Left lung (tissue), 10 donors: ENCODE measurements around the gene HIVEP3. TPM values are rescaled to one million over a fixed set of nuclear protein-coding genes. Genes with fewer than 3 reads are reported as not detected.
A peak's percentile ranks its signal among the peaks of the same experiment; 100 is the strongest.

Source experiments
- ATAC-seq: fragments of 200-7000 bp; cut with Tn5 transposase; one replicate; pipeline ENCODE4 v1.9.1; 2020; ENCODE audit warnings: moderate library complexity
- DNase-seq, 4 donors: peaks; one replicate each; pipeline ENCODE4 v3.0.0-alpha.2; 2013 to 2020
- H3K27ac ChIP-seq, 2 donors: fragments of 200-600 bp; sonication (generic) in 1 of 2; one replicate each; pipeline versions ENCODE4 v1.5.0 to v1.8.0; 2020 to 2021
- H3K27me3 ChIP-seq, 2 donors: fragments of 200-600 bp; sonication (generic) in 1 of 2; one replicate each; pipeline versions ENCODE4 v1.5.0 to v1.8.0; 2020 to 2021
- H3K36me3 ChIP-seq, 2 donors: fragments of 200-600 bp; sonication (generic) in 1 of 2; one replicate each; pipeline versions ENCODE4 v1.5.0 to v1.8.0; 2020 to 2021
- H3K4me1 ChIP-seq, 2 donors: fragments of 200-600 bp; one replicate each; pipeline ENCODE4 v1.8.0; 2021
- H3K4me3 ChIP-seq, 2 donors: fragments of 200-600 bp; sonication (generic) in 1 of 2; one replicate each; pipeline versions ENCODE4 v1.5.0 to v1.8.0; 2020 to 2021; ENCODE audit warnings: mild to moderate bottlenecking in 1 of 2
- H3K9me3 ChIP-seq, 2 donors: fragments of 200-600 bp; sonication (generic) in 1 of 2; one replicate each; pipeline versions ENCODE4 v1.5.0 to v1.8.0; 2020 to 2021
- intact Hi-C, 2 donors: fragments of 100-400 bp; cut with DNase I; formaldehyde crosslinking; loops; one replicate each; pipeline versions ENCODE4 v1.11.2 to v1.14.2; 2022
- polyA plus RNA-seq, 6 donors: library from polyadenylated mRNA; unstranded; fragments of 120-200 nt; gene quantifications; one replicate each; pipeline ENCODE4 v1.2.1, GENCODE V29; 2013; ENCODE audit not compliant: insufficient read length in 6 of 6
- total RNA-seq, 2 donors: library from RNA; stranded (reverse); fragmentation: NEBNext Ultra II Directional; extraction: Animal tissue kit (Norgen Biotek cat#: 25700); gene quantifications; one replicate each; pipeline ENCODE4 v1.2.1, GENCODE V29; 2021
- TF ChIP-seq, protein P1 (sequence below), 2 donors: fragments of 200-600 bp; sonication (generic) in 1 of 2; IDR thresholded peaks; one replicate each; pipeline versions ENCODE4 v1.5.0 to v1.8.0; 2021; ENCODE audit warnings: antibody characterized with exemption in 2 of 2
- donor health status: DM: no; HTN: yes; CAD: no.
- donor health status: DM: no; HTN: no; CAD: no.

Gene HIVEP3
- total and polyA plus RNA-seq, 8 donors, result 6.0 to 15.6 (median 7.4) TPM

DNA sequence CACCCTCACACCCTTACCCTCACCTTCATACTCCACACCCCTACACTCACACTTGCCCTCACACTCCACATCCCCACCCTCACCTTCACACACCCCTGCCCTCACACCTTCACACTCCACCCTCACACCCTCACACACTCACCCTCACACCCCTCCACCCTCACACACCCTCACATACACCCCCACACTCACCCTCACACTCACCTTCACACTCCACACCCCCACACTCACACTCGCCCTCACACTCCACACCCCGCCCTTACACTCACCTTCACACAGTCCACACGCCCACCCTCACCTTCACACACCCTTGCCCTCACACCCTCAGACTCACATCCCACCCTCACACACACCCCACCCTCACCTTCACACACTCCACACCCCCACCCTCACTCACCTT is 390.6 kb downstream of the HIVEP3 start:
- Histone ChIP-seq H3K9me3 (no peaks in the 10 kb centered on the region), H3K27me3 (no peaks in the 10 kb centered on the region), H3K36me3 (peaks cover 0 to 14% of the 10 kb centered on the region in 2 donors), H3K4me1 (no peaks in the 10 kb centered on the region), H3K4me3 (no peak overlapping the region), H3K27ac (no peak overlapping the region)
- ATAC-seq (no peak), DNase-seq (no peak)
- intact Hi-C loops, result no loop called here
- TF ChIP-seq, protein P1, sequence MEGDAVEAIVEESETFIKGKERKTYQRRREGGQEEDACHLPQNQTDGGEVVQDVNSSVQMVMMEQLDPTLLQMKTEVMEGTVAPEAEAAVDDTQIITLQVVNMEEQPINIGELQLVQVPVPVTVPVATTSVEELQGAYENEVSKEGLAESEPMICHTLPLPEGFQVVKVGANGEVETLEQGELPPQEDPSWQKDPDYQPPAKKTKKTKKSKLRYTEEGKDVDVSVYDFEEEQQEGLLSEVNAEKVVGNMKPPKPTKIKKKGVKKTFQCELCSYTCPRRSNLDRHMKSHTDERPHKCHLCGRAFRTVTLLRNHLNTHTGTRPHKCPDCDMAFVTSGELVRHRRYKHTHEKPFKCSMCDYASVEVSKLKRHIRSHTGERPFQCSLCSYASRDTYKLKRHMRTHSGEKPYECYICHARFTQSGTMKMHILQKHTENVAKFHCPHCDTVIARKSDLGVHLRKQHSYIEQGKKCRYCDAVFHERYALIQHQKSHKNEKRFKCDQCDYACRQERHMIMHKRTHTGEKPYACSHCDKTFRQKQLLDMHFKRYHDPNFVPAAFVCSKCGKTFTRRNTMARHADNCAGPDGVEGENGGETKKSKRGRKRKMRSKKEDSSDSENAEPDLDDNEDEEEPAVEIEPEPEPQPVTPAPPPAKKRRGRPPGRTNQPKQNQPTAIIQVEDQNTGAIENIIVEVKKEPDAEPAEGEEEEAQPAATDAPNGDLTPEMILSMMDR (IDR thresholded peaks at IDR 0.05), result no peak

DNA sequence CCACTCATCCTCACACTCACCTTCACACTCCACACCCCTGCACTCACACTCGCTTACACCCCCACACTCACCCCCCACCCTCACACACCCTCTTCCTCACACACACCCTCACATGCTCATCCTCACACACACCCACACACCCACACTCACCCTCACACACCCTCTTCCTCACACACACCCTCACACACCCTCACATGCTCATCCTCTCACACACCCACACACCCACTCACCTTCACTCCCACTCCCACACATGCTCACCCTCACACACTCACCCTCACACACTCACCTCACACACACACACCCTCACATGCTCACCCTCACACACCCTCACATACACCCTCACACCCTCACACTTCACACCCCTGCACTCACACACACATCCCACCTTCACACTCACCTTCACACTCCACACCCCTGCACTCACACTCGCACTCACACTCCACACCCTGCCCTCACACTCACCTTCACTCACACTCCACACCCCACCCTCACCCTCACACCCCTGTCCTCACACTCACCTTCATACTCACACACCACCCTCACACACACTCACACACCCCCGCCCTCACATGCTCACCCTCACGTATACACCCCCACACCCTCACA is 391.7 kb downstream of the HIVEP3 start:
- no peak for ATAC-seq
- H3K4me1 ChIP-seq, result no peaks in the 10 kb centered on the region
- TF ChIP-seq, protein P1 (IDR thresholded peaks at IDR 0.05), result no peak
- no peaks in the 10 kb centered on the region for H3K27me3 ChIP-seq
- peaks cover 0 to 25% of the 10 kb centered on the region in 2 donors for H3K36me3 ChIP-seq
- no peaks in the 10 kb centered on the region for H3K9me3 ChIP-seq
- H3K4me3 ChIP-seq, result no peak overlapping the region
- H3K27ac ChIP-seq, result no peak overlapping the region
- DNase-seq, result peak in 1 of 4 donors; percentile 6
- intact Hi-C loops, result no loop called here

DNA sequence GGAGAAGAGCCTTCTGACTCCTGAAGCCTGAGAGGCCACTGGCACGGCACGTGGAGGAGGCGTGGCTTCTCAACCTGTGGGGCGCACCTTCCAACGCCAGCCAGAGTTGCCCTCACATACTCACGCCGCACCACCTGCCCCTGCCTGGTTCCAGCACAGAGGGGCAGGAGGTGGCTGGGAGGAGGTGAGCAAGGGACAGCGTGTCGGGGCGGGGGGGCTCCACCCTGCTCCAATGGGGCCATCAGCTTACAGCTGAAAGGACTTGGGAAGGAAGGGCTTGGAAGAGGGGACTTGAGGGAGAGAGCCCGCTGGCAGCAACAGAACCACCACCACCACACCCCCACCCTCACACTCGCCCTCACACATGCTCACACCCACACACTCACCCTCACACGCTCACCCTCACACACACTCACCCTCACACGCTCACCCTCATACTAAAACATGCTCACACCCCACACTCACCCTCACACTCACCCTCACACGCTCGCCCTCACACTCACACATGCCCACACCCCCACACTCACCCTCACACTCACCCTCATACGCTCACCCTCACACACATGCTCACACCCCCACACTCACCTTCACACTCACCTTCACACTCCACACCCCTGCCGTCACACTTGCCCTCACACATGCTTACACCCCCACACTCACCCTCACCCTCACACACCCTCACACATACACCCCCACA is 392.7 kb downstream of the HIVEP3 start:
- ATAC-seq (no peak), DNase-seq (peak in 1 of 4 donors; percentile 61)
- Histone ChIP-seq H3K9me3 (no peaks in the 10 kb centered on the region), H3K4me1 (no peaks in the 10 kb centered on the region), H3K27me3 (no peaks in the 10 kb centered on the region), H3K4me3 (no peak overlapping the region), H3K27ac (no peak overlapping the region), H3K36me3 (peaks cover 0 to 35% of the 10 kb centered on the region in 2 donors)
- intact Hi-C loops, result no loop called here
- TF ChIP-seq, protein P1 (IDR thresholded peaks at IDR 0.05), result no peak

DNA sequence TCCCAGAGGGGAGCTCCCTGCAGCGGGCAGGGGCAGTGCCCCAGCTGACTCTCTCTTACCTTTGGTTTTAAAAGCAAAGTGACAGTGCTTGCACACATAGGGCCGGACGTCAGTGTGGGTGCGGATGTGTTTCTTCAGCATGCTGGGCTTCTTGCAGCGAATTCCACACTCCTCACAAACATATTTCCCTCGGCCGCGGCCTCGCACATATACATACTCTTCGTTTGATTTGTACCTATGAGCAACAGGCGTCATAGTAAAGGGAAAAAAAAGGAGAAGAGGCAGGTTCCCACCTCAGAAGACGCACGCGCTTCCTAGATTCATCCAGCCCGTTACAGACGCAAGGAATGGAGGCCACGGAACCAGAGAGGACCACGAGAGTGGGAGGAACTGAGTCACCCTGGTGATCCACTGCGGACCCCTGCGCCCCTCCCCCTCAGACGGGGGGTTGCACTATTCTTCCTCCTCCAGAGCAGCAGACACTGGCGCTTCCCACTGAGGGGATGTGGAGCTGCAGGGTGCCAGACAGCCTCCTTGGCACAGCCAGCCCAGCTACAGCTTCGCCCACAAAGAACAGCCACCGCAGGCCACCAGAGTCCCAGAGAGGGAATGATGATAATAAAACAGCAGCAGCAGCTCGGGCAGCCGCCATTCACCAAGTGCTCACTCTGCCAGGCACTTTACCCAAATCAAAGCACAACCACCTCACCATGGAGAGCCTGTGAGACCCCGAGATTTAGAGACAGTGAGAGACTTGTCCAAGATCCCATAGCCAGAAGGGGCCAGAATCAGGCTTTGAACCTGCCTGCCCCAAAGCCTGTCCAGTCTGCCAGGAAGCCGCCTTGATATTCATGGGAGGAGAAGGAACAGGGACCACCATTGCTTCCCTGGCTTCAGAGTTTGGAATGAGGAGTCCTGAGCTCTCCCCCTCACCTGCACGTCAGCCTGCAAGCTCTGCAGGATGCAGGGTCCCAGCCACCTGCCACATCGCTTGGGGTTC is 393.7 kb downstream of the HIVEP3 start:
- intact Hi-C loops, result no loop called here
- TF ChIP-seq, protein P1 (IDR thresholded peaks at IDR 0.05), result no peak
- Histone ChIP-seq H3K27ac (no peak overlapping the region), H3K27me3 (no peaks in the 10 kb centered on the region), H3K4me3 (no peak overlapping the region), H3K9me3 (no peaks in the 10 kb centered on the region), H3K4me1 (no peaks in the 10 kb centered on the region), H3K36me3 (peaks cover 0 to 42% of the 10 kb centered on the region in 2 donors)
- ATAC-seq, result no peak
- DNase-seq, result peak in 1 of 4 donors; percentile 64
